Panc1 (cell line): ENCODE data around the gene FAM107B. TPM values are rescaled to one million over a fixed set of nuclear protein-coding genes. Genes with fewer than 3 reads are reported as not detected.

Experiments used
- ATAC-seq: fragments of 200-7000 bp; cut with Tn5 transposase; 2 replicates; pipeline ENCODE4 v1.9.1; 2020; ENCODE audit warnings: mild to moderate bottlenecking, moderate library complexity
- BruUV-seq: library from RNA; stranded (reverse); fragments of 400-500 nt; replicated peaks from 2 replicates; lab custom pipeline; 2021; lab: Mats Ljungman, UMichigan
- CTCF ChIA-PET: fragments of 300-600 bp; sonication (Branson Sonifier 250); formaldehyde crosslinking; loops from one replicate; lab custom pipeline; 2022; ENCODE audit warnings: antibody characterized with exemption; lab: Charles Lee
- POLR2A ChIA-PET: fragments of 300-600 bp; sonication (Branson Sonifier 250); formaldehyde crosslinking; loops from one replicate; lab custom pipeline; 2022; ENCODE audit warnings: antibody characterized with exemption; lab: Charles Lee
- DNase-seq: peaks from one replicate; pipeline ENCODE4 v3.0.0-alpha.2; 2010; ENCODE audit warnings: low read depth, low spot score
- H3K27ac ChIP-seq: 2 replicates; pipeline ENCODE4 v1.5.1; 2011; ENCODE audit warnings: mild to moderate bottlenecking, low read length, inconsistent platforms
- H3K27me3 ChIP-seq: fragments of 200-500 bp; sonication (Bioruptor generic); 2 replicates; pipeline ENCODE4 v1.6.0; 2014; ENCODE audit warnings: low read length, inconsistent platforms; ENCODE audit not compliant: control insufficient read depth, insufficient read depth
- H3K36me3 ChIP-seq: fragments of 200-500 bp; sonication (Bioruptor generic); 2 replicates; pipeline ENCODE4 v1.5.1; 2014; ENCODE audit warnings: inconsistent platforms, mild to moderate bottlenecking, low read length, moderate library complexity; ENCODE audit not compliant: control insufficient read depth, insufficient read depth
- H3K4me1 ChIP-seq: 2 replicates; pipeline ENCODE4 v1.5.1; 2011; ENCODE audit warnings: inconsistent platforms, mild to moderate bottlenecking, low read length, moderate library complexity; ENCODE audit not compliant: control insufficient read depth, insufficient read depth
- H3K4me3 ChIP-seq, 2 experiments: 2 replicates each; pipeline ENCODE4 v1.5.1; 2011 to 2012; ENCODE audit warnings: low read depth in 2 of 2, low read length in 2 of 2, mild to moderate bottlenecking in 2 of 2, inconsistent platforms in 1 of 2, moderate library complexity in 1 of 2
- H3K9me3 ChIP-seq: fragments of 200-500 bp; sonication (Bioruptor generic); 2 replicates; pipeline ENCODE4 v1.5.1; 2014; ENCODE audit warnings: low read depth, mild to moderate bottlenecking, inconsistent platforms, low read length, moderate library complexity; ENCODE audit not compliant: control insufficient read depth, insufficient read depth
- POLR2AphosphoS5 ChIP-seq: IDR thresholded peaks from 2 replicates; pipeline ENCODE4 v1.6.1; 2012; ENCODE audit warnings: mild to moderate bottlenecking, low read depth, low read length, moderate library complexity
- SIN3A ChIP-seq: IDR thresholded peaks from 2 replicates; pipeline ENCODE4 v1.6.1; 2012; ENCODE audit warnings: low read depth, mild to moderate bottlenecking, low read length, moderate library complexity, borderline replicate concordance; ENCODE audit not compliant: insufficient read depth
- TCF7L2 ChIP-seq: IDR thresholded peaks from 2 replicates; pipeline ENCODE4 v1.6.1; 2011; ENCODE audit warnings: mild to moderate bottlenecking, low read depth, low read length, inconsistent platforms
- in situ Hi-C: cut with HindIII; loops from 2 replicates; pipeline ENCODE4 v1.10.0; 2016; ENCODE audit warnings: low sequenced_read_pairs, low pct_unique_long_range_greater_than_20kb
- intact Hi-C: fragments of 100-400 bp; cut with micrococcal nuclease; formaldehyde crosslinking; loops from one replicate; pipeline ENCODE4 v1.10.0; 2022; ENCODE audit not compliant: unreplicated experiment
- total RNA-seq: library from RNA; stranded (reverse); gene quantifications from one replicate; pipeline ENCODE4 v1.2.1, GENCODE V29; 2021; ENCODE audit not compliant: unreplicated experiment
- TF ChIP-seq, protein P1 (sequence below): fragments of 450-650 bp; IDR thresholded peaks from 2 replicates; pipeline ENCODE4 v1.5.1; 2017; ENCODE audit warnings: mild to moderate bottlenecking
- TF ChIP-seq, protein P2 (sequence below), 2 experiments: IDR thresholded peaks; 2 replicates each; pipeline ENCODE4 v1.6.1; 2011 to 2012; ENCODE audit warnings: low read depth in 2 of 2, control low read depth in 1 of 2, low read length in 1 of 2, mild to moderate bottlenecking in 1 of 2, moderate library complexity in 1 of 2; ENCODE audit not compliant: insufficient read depth in 1 of 2

FAM107B gene
- total RNA-seq, 1 experiment from 2014 or later, result 13.4 TPM

DNA sequence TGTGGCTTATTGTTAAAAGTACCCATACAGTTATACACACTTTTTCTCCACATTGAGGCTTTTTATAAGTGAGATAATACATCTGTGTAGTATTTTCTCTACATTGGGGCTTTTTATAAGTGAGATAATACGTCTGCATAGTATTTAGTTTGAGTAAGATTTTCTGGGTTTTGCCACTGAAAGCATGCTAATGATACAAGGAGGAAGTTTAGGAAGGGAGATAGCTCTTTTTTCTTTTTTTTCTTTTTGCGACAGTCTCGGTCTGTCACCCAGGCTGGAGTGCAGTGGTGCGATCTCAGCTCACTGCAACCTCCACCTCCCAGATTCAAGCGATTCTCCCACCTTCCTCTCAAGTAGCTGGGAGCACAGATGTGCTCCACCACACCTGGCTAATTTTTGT is 13.3 kb downstream of the FAM107B start:
- ATAC-seq (no peak), DNase-seq (no peak)
- no peak overlapping the region for H3K4me3 ChIP-seq
- no peaks in the 10 kb centered on the region for H3K27me3 ChIP-seq
- CTCF ChIA-PET, result no interaction called here
- in situ Hi-C loops (no loop called here), intact Hi-C loops (no loop called here)
- no peaks in the 10 kb centered on the region for H3K9me3 ChIP-seq
- no TSS peak for BruUV-seq
- H3K4me1 ChIP-seq, result no peaks in the 10 kb centered on the region
- no peaks in the 10 kb centered on the region for H3K36me3 ChIP-seq
- POLR2A ChIA-PET, result interaction anchor here (0.7 kb wide), 1 partner anchor 72 kb away, joined by 6 read pairs; no protein-coding TSS in a partner anchor
- TF ChIP-seq, protein P1, sequence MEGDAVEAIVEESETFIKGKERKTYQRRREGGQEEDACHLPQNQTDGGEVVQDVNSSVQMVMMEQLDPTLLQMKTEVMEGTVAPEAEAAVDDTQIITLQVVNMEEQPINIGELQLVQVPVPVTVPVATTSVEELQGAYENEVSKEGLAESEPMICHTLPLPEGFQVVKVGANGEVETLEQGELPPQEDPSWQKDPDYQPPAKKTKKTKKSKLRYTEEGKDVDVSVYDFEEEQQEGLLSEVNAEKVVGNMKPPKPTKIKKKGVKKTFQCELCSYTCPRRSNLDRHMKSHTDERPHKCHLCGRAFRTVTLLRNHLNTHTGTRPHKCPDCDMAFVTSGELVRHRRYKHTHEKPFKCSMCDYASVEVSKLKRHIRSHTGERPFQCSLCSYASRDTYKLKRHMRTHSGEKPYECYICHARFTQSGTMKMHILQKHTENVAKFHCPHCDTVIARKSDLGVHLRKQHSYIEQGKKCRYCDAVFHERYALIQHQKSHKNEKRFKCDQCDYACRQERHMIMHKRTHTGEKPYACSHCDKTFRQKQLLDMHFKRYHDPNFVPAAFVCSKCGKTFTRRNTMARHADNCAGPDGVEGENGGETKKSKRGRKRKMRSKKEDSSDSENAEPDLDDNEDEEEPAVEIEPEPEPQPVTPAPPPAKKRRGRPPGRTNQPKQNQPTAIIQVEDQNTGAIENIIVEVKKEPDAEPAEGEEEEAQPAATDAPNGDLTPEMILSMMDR, result no peak
- TF ChIP-seq SIN3A (no peak), TCF7L2 (no peak), POLR2AphosphoS5 (no peak)
- TF ChIP-seq, protein P2, sequence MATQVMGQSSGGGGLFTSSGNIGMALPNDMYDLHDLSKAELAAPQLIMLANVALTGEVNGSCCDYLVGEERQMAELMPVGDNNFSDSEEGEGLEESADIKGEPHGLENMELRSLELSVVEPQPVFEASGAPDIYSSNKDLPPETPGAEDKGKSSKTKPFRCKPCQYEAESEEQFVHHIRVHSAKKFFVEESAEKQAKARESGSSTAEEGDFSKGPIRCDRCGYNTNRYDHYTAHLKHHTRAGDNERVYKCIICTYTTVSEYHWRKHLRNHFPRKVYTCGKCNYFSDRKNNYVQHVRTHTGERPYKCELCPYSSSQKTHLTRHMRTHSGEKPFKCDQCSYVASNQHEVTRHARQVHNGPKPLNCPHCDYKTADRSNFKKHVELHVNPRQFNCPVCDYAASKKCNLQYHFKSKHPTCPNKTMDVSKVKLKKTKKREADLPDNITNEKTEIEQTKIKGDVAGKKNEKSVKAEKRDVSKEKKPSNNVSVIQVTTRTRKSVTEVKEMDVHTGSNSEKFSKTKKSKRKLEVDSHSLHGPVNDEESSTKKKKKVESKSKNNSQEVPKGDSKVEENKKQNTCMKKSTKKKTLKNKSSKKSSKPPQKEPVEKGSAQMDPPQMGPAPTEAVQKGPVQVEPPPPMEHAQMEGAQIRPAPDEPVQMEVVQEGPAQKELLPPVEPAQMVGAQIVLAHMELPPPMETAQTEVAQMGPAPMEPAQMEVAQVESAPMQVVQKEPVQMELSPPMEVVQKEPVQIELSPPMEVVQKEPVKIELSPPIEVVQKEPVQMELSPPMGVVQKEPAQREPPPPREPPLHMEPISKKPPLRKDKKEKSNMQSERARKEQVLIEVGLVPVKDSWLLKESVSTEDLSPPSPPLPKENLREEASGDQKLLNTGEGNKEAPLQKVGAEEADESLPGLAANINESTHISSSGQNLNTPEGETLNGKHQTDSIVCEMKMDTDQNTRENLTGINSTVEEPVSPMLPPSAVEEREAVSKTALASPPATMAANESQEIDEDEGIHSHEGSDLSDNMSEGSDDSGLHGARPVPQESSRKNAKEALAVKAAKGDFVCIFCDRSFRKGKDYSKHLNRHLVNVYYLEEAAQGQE (IDR thresholded peaks at IDR 0.05; ENCODE audit: insufficient read depth in 1 of 2, low read depth in 2 of 2, low read length in 1 of 2), result no peak
- no peak overlapping the region for H3K27ac ChIP-seq

GRCh38 chr10:14758994-14759664 is 15.6 kb downstream of the FAM107B start:
- no peaks in the 10 kb centered on the region for H3K27me3 ChIP-seq
- ChIA-PET CTCF (no interaction called here), POLR2A (no interaction called here)
- H3K9me3 ChIP-seq, result no peaks in the 10 kb centered on the region
- DNase-seq (no peak), ATAC-seq (no peak)
- intact Hi-C loops, result no loop called here
- H3K4me3 ChIP-seq, result no peak overlapping the region
- TF ChIP-seq, protein P2 (IDR thresholded peaks at IDR 0.05; ENCODE audit: insufficient read depth in 1 of 2, low read depth in 2 of 2, low read length in 1 of 2), result no peak
- TF ChIP-seq, protein P1, result no peak; the same call in 1 of the 2 replicates
- no peak for TF ChIP-seq TCF7L2
- TF ChIP-seq POLR2AphosphoS5, result no peak
- no peak for TF ChIP-seq SIN3A
- no TSS peak for BruUV-seq
- no peaks in the 10 kb centered on the region for H3K36me3 ChIP-seq
- in situ Hi-C loops, result no loop called here
- H3K4me1 ChIP-seq, result no peaks in the 10 kb centered on the region
- no peak overlapping the region for H3K27ac ChIP-seq
